Measurements from ENCODE around the gene RBKS. TPM values are rescaled to one million over a fixed set of nuclear protein-coding genes. Genes with fewer than 3 reads are reported as not detected.

RBKS gene
- polyA plus RNA-seq, 1 donor (not counting 4 experiments of a cell fraction or from before 2014, with no cell fraction given) = 1.9 TPM

DNA sequence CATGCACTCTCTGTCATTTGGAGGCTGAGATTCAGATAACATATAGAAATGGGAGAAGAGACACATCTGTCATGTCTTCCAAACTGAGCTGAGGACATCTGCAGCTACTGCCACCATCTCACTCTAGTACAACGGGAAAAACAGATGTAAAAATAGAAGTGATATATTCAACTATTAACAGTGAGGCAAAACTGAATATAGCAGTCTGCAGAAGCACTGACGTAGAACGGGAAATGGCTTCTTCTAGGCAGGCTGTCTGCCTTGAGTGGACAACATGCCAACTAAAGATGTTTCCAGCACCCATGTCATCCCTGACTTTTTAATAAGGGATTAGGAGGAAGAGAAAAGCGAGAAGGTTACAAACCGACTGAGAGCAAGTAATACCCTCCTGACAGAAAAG, 67.1 kb downstream of the RBKS start:
- no peaks in the 10 kb centered on the region for H3K4me1 ChIP-seq (ENCODE audit: control insufficient read depth, extremely low read depth, insufficient read depth, low read length)
- dilution Hi-C loops (cut with MboI; ENCODE audit: extremely low pct_ligation_motif_present, low sequenced_read_pairs) = no loop called here
- no peak overlapping the region for H2AFZ ChIP-seq (ENCODE audit: control insufficient read depth, low read length)
- H3K79me2 ChIP-seq (ENCODE audit: control insufficient read depth, insufficient read depth, low read length) = no peaks in the 10 kb centered on the region
- H3K9me3 ChIP-seq (ENCODE audit: control insufficient read depth, low read depth, low read length) = no peaks in the 10 kb centered on the region
- no peak overlapping the region for H3K4me3 ChIP-seq (ENCODE audit: control insufficient read depth in 2 of 3, extremely low read depth in 1 of 3, insufficient read depth in 2 of 3, low read depth in 1 of 3, low read length in 3 of 3)
- no peaks in the 10 kb centered on the region for H3K27me3 ChIP-seq (ENCODE audit: control insufficient read depth, extremely low read depth, insufficient read depth, low read length)
- no peak for FAIRE-seq
- no peak overlapping the region for H3K27ac ChIP-seq (ENCODE audit: control insufficient read depth, insufficient read depth, low read length)
- no peaks in the 10 kb centered on the region for H4K20me1 ChIP-seq (ENCODE audit: control insufficient read depth, extremely low read depth, insufficient read depth, low read length)
- no peak for TF ChIP-seq EZH2 (IDR thresholded peaks at IDR 0.05; ENCODE audit: low read length)
- H3K9ac ChIP-seq (ENCODE audit: control insufficient read depth, extremely low read depth, insufficient read depth, low read length) = no peak overlapping the region
- no peaks in the 10 kb centered on the region for H3K9me1 ChIP-seq (ENCODE audit: control insufficient read depth, extremely low read depth, insufficient read depth, low read length)
- H3K4me2 ChIP-seq (ENCODE audit: control insufficient read depth, extremely low read depth, insufficient read depth, low read depth, low read length) = no peak overlapping the region
- no peaks in the 10 kb centered on the region for H3K36me3 ChIP-seq (ENCODE audit: control insufficient read depth in 2 of 2, extremely low read depth in 1 of 2, insufficient read depth in 2 of 2, low read length in 2 of 2)
- DNase-seq (ENCODE audit: low read depth, low spot score) = no peak

DNA sequence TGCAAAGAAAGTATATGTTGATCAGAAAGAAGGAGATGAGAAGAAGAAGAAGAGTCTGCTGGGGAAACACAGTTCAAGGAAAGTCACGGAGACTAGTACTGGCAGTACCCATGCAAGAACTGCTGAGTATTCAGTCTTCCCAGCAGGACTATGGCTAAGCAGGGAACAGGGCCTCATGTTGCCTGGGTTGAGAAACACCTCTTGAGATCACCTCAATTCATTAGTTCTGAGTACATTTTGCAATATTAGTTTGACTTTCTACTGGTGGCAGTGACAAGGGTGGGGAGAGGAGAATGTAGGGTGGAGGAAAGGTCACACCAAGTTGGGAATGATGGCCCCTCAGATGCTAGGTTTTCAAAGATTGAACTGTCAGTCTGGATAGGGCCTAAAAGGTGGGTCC, 68.1 kb downstream of the RBKS start:
- no peaks in the 10 kb centered on the region for H3K9me1 ChIP-seq (ENCODE audit: control insufficient read depth, extremely low read depth, insufficient read depth, low read length)
- no peaks in the 10 kb centered on the region for H3K4me1 ChIP-seq (ENCODE audit: control insufficient read depth, extremely low read depth, insufficient read depth, low read length)
- FAIRE-seq (no peak), DNase-seq (ENCODE audit: low read depth, low spot score) (no peak)
- H3K27me3 ChIP-seq (ENCODE audit: control insufficient read depth, extremely low read depth, insufficient read depth, low read length) = no peaks in the 10 kb centered on the region
- no peaks in the 10 kb centered on the region for H4K20me1 ChIP-seq (ENCODE audit: control insufficient read depth, extremely low read depth, insufficient read depth, low read length)
- H2AFZ ChIP-seq (ENCODE audit: control insufficient read depth, low read length) = no peak overlapping the region
- H3K9ac ChIP-seq (ENCODE audit: control insufficient read depth, extremely low read depth, insufficient read depth, low read length) = no peak overlapping the region
- dilution Hi-C loops (cut with MboI; ENCODE audit: extremely low pct_ligation_motif_present, low sequenced_read_pairs) = no loop called here
- H3K4me2 ChIP-seq (ENCODE audit: control insufficient read depth, extremely low read depth, insufficient read depth, low read depth, low read length) = no peak overlapping the region
- H3K36me3 ChIP-seq (ENCODE audit: control insufficient read depth in 2 of 2, extremely low read depth in 1 of 2, insufficient read depth in 2 of 2, low read length in 2 of 2) = no peaks in the 10 kb centered on the region
- no peaks in the 10 kb centered on the region for H3K9me3 ChIP-seq (ENCODE audit: control insufficient read depth, low read depth, low read length)
- H3K79me2 ChIP-seq (ENCODE audit: control insufficient read depth, insufficient read depth, low read length) = no peaks in the 10 kb centered on the region
- H3K27ac ChIP-seq (ENCODE audit: control insufficient read depth, insufficient read depth, low read length) = no peak overlapping the region
- H3K4me3 ChIP-seq (ENCODE audit: control insufficient read depth in 2 of 3, extremely low read depth in 1 of 3, insufficient read depth in 2 of 3, low read depth in 1 of 3, low read length in 3 of 3) = no peak overlapping the region
- no peak for TF ChIP-seq EZH2 (IDR thresholded peaks at IDR 0.05; ENCODE audit: low read length)
- TF ChIP-seq, protein P1, sequence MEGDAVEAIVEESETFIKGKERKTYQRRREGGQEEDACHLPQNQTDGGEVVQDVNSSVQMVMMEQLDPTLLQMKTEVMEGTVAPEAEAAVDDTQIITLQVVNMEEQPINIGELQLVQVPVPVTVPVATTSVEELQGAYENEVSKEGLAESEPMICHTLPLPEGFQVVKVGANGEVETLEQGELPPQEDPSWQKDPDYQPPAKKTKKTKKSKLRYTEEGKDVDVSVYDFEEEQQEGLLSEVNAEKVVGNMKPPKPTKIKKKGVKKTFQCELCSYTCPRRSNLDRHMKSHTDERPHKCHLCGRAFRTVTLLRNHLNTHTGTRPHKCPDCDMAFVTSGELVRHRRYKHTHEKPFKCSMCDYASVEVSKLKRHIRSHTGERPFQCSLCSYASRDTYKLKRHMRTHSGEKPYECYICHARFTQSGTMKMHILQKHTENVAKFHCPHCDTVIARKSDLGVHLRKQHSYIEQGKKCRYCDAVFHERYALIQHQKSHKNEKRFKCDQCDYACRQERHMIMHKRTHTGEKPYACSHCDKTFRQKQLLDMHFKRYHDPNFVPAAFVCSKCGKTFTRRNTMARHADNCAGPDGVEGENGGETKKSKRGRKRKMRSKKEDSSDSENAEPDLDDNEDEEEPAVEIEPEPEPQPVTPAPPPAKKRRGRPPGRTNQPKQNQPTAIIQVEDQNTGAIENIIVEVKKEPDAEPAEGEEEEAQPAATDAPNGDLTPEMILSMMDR (optimal IDR thresholded peaks at IDR 0.05 in 1 of 3, IDR thresholded peaks at IDR 0.05 in 1 of 3, conservative IDR thresholded peaks at IDR 0.05 in 1 of 3; ENCODE audit: extremely low read depth in 1 of 3, insufficient read depth in 2 of 3, low read length in 3 of 3) = no peak

DNA sequence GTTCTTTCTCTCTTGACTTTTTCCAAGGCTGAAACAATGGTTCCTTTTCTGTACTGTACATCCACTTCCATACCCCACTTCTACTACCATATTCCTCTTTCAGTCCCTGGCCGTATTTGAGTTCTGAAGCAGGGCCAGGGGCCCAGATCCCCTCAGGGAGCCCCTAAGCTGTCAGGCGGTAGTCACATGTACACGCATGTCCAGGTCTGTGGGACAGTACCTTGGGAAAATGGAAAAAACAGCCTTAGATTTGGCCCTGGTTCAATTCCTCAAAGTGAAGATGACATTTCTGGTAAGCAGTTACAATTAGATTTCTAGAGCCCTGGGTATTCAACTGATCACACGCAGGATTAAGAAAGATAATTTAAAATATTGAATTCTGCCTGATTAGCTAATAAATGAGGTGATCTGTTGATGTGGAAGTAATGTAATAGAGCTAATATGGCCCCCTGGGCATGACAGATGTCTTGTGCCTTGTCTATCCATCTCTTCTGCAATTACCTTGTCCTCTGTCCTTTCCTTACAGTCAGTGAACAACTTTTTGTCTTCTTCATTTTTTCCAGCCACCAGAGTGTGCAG, 74.2 kb downstream of the RBKS start:
- Histone ChIP-seq H3K4me1 (ENCODE audit: control insufficient read depth, extremely low read depth, insufficient read depth, low read length) (no peaks in the 10 kb centered on the region), H3K36me3 (ENCODE audit: control insufficient read depth in 2 of 2, extremely low read depth in 1 of 2, insufficient read depth in 2 of 2, low read length in 2 of 2) (no peaks in the 10 kb centered on the region), H3K4me2 (ENCODE audit: control insufficient read depth, extremely low read depth, insufficient read depth, low read depth, low read length) (no peak overlapping the region), H3K27me3 (ENCODE audit: control insufficient read depth, extremely low read depth, insufficient read depth, low read length) (no peaks in the 10 kb centered on the region), H2AFZ (ENCODE audit: control insufficient read depth, low read length) (no peak overlapping the region), H3K79me2 (ENCODE audit: control insufficient read depth, insufficient read depth, low read length) (no peaks in the 10 kb centered on the region), H3K27ac (ENCODE audit: control insufficient read depth, insufficient read depth, low read length) (no peak overlapping the region), H3K4me3 (ENCODE audit: control insufficient read depth in 2 of 3, extremely low read depth in 1 of 3, insufficient read depth in 2 of 3, low read depth in 1 of 3, low read length in 3 of 3) (no peak overlapping the region), H3K9ac (ENCODE audit: control insufficient read depth, extremely low read depth, insufficient read depth, low read length) (no peak overlapping the region), H4K20me1 (ENCODE audit: control insufficient read depth, extremely low read depth, insufficient read depth, low read length) (no peaks in the 10 kb centered on the region), H3K9me1 (ENCODE audit: control insufficient read depth, extremely low read depth, insufficient read depth, low read length) (no peaks in the 10 kb centered on the region), H3K9me3 (ENCODE audit: control insufficient read depth, low read depth, low read length) (no peaks in the 10 kb centered on the region)
- no peak for TF ChIP-seq EZH2 (IDR thresholded peaks at IDR 0.05; ENCODE audit: low read length)
- TF ChIP-seq, protein P1 (optimal IDR thresholded peaks at IDR 0.05 in 1 of 3, IDR thresholded peaks at IDR 0.05 in 1 of 3, conservative IDR thresholded peaks at IDR 0.05 in 1 of 3; ENCODE audit: extremely low read depth in 1 of 3, insufficient read depth in 2 of 3, low read length in 3 of 3) = no peak
- DNase-seq (ENCODE audit: low read depth, low spot score) (no peak), FAIRE-seq (no peak)
- dilution Hi-C loops (cut with MboI; ENCODE audit: extremely low pct_ligation_motif_present, low sequenced_read_pairs) = no loop called here

All from keratinocyte (primary cell).